K562 (cell line): ENCODE data around the gene PLPPR2. TPM values are rescaled to one million over a fixed set of nuclear protein-coding genes. Genes with fewer than 3 reads are reported as not detected.

Experiments
- ATF7 ChIP-seq: fragments of 450-650 bp; IDR thresholded peaks from 2 replicates; pipeline ENCODE4 v1.7.1; 2014; ENCODE audit warnings: mild to moderate bottlenecking, moderate library complexity
- CEBPB ChIP-seq: fragments of 450-650 bp; IDR thresholded peaks from 2 replicates; pipeline ENCODE4 v1.6.1; 2016; ENCODE audit warnings: missing genetic modification characterization, missing compliant biosample characterization
- CREM ChIP-seq: IDR thresholded peaks from 2 replicates; pipeline ENCODE4 v1.6.1; 2014; ENCODE audit warnings: antibody characterized with exemption, low read depth
- EP300 ChIP-seq: IDR thresholded peaks from 2 replicates; pipeline ENCODE4 v1.6.1; 2012; ENCODE audit warnings: low read length, improper control_type of control experiment
- GABPA ChIP-seq: fragments of 200-800 bp; sonication (Bioruptor generic); conservative IDR thresholded peaks from 2 replicates; pipeline ENCODE4 v1.6.1; 2016; ENCODE audit warnings: low read depth, missing genetic modification characterization, missing compliant biosample characterization
- LEF1 ChIP-seq: fragments of 450-650 bp; IDR thresholded peaks from 2 replicates; pipeline ENCODE4 v1.6.1; 2016; ENCODE audit warnings: mild to moderate bottlenecking
- MTF1 ChIP-seq: fragments of 250-450 bp; sonication (Bioruptor Pico); IDR thresholded peaks from 2 replicates; pipeline ENCODE4 v1.9.0; 2021; ENCODE audit warnings: moderate library complexity, mild to moderate bottlenecking, inconsistent platforms, borderline replicate concordance
- NCOA1 ChIP-seq: fragments of 450-650 bp; IDR thresholded peaks from 2 replicates; pipeline ENCODE4 v1.6.1; 2016; ENCODE audit warnings: low read depth
- NFATC3 ChIP-seq: fragments of 450-650 bp; IDR thresholded peaks from 2 replicates; pipeline ENCODE4 v1.6.1; 2017; ENCODE audit warnings: mild to moderate bottlenecking
- NR2C1 ChIP-seq, 2 experiments: fragments of 450-650 bp; IDR thresholded peaks; 2 replicates each; pipeline ENCODE4 v1.6.1; 2017; ENCODE audit warnings: mild to moderate bottlenecking in 2 of 2, antibody characterized with exemption in 1 of 2, inconsistent platforms in 1 of 2, missing compliant biosample characterization in 1 of 2, missing genetic modification characterization in 1 of 2
- PHTF2 ChIP-seq: fragments of 250-450 bp; sonication (Bioruptor Pico); IDR thresholded peaks from 2 replicates; pipeline ENCODE4 v1.5.0; 2021; ENCODE audit warnings: mild to moderate bottlenecking
- RBFOX2 ChIP-seq: fragments of 200-400 bp; formaldehyde crosslinking; IDR thresholded peaks from 2 replicates; pipeline ENCODE4 v1.6.1; 2017; ENCODE audit warnings: low read depth, mild to moderate bottlenecking, low read length, moderate library complexity
- RCOR1 ChIP-seq, 2 experiments: IDR thresholded peaks; 2 replicates each; pipeline ENCODE4 v1.6.1; 2012; ENCODE audit warnings: low read depth in 2 of 2, low read length in 2 of 2, borderline replicate concordance in 1 of 2, improper control_type of control experiment in 1 of 2
- SOX6 ChIP-seq: fragments of 450-650 bp; IDR thresholded peaks from 2 replicates; pipeline ENCODE4 v1.6.1; 2014; ENCODE audit warnings: mild to moderate bottlenecking
- STAG1 ChIP-seq: sonication (generic); formaldehyde crosslinking; IDR thresholded peaks from 2 replicates; pipeline ENCODE4 v1.5.0; 2020; ENCODE audit warnings: missing genetic modification reagents, borderline replicate concordance
- THRA ChIP-seq: fragments of 450-650 bp; IDR thresholded peaks from 2 replicates; pipeline ENCODE4 v1.6.1; 2017; ENCODE audit warnings: mild to moderate bottlenecking, moderate library complexity
- ZNF232 ChIP-seq: sonication (generic); formaldehyde crosslinking; IDR thresholded peaks from 2 replicates; pipeline ENCODE4 v1.8.0; 2022; ENCODE audit warnings: mild to moderate bottlenecking, missing genetic modification reagents
- ZNF551 ChIP-seq: fragments of 250-450 bp; sonication (Bioruptor Pico); IDR thresholded peaks from 2 replicates; pipeline ENCODE4 v1.5.0; 2021; ENCODE audit warnings: mild to moderate bottlenecking, moderate library complexity
- polyA plus RNA-seq, 8 experiments: library from polyadenylated mRNA; depleted of rRNA in 4 of 8; stranded (reverse) in 5 of 8; unstranded in 3 of 8; fragments of >200 nt; fragmentation: Nextera tagmentation in 2 of 8; fragmentation: Illumina TruSeq in 1 of 8; extraction: Ambion mirVana in 2 of 8; extraction: Trizol in 1 of 8; gene quantifications; 2 replicates each; pipeline versions ENCODE4 v1.2.1 to v1.2.3, GENCODE V29; 2011 to 2014; ENCODE audit warnings: inconsistent platforms in 1 of 8, missing spikeins in 1 of 8
- total RNA-seq, 7 experiments: library from RNA; depleted of rRNA in 6 of 7; stranded (reverse); fragments of >200 nt in 6 of 7; fragmentation: Illumina TruSeq in 2 of 7; extraction: Trizol in 2 of 7; gene quantifications; 2 replicates each; pipeline versions ENCODE4 v1.2.1 to v1.2.3, GENCODE V29; 2011 to 2021; ENCODE audit warnings: low replicate concordance in 1 of 7
- TF ChIP-seq, protein P1 (sequence below), 3 experiments: fragments of 200-800 bp in 1 of 3; sonication (Bioruptor generic) in 1 of 3; sonication (generic) in 1 of 3; formaldehyde crosslinking in 1 of 3; IDR thresholded peaks; 2 replicates each; pipeline versions ENCODE4 v1.6.1 to v1.8.0; 2016 to 2022; ENCODE audit warnings: mild to moderate bottlenecking in 2 of 3, missing compliant biosample characterization in 2 of 3, missing genetic modification characterization in 2 of 3, missing genetic modification reagents in 1 of 3
- TF ChIP-seq, protein P2 (sequence below): sonication (generic); IDR thresholded peaks from 2 replicates; pipeline ENCODE4 v1.6.1; 2016
- TF ChIP-seq, protein P3 (sequence below), 2 experiments: fragments of 450-650 bp in 1 of 2; IDR thresholded peaks; 2 replicates each; pipeline ENCODE4 v1.6.1; 2011 to 2017; ENCODE audit warnings: low read depth in 2 of 2, antibody characterized with exemption in 1 of 2, borderline replicate concordance in 1 of 2, low read length in 1 of 2, mild to moderate bottlenecking in 1 of 2, mixed read lengths in 1 of 2; ENCODE audit not compliant: control insufficient read depth in 1 of 2

PLPPR2 gene
- total and polyA plus RNA-seq, 9 of the 15 experiments (the other 6 are each of a cell fraction or from before 2014, with no cell fraction given): 0.49 to 15.9 (median 3.4) TPM

DNA sequence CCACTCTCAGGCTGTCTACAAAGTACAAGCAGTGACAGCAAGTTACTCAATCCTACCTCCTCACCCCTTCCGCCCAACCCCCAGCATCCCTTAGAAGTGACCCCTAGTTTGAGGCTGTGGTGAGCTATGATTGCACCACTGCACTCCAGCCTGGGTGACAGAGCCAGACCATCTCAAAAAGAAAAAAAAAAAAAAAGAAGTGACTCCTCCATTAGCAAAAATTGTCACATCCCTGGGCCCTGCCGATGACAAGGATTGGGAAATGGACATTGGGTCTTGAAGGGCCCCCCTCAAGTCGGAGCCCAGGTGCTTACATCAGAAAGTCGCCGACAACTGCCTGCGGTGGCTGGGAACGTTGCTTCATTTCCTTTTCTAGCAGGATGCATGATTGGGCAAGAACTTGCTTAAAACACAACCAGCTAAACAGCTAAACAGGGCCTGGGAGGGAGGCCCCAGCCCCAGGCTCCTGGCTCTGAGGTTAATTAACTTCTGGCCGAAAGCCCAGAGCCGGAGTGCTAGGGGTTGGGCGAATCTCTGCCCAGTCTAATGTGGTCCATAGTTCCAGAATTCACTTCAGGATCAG, 31.1 kb upstream of the PLPPR2 start (continued):
- TF ChIP-seq LEF1 (peak; percentile 72; the same call in 1 of the 2 replicates), NR2C1 (IDR thresholded peaks at IDR 0.05) (no peak), NR2C1 (tag; IDR thresholded peaks at IDR 0.05) (0 out of 2 replicates have a peak, but pooled peaks have one; percentile 21), ATF7 (peak; percentile 56), RCOR1 (IDR thresholded peaks at IDR 0.05; ENCODE audit: borderline replicate concordance in 1 of 2, low read depth in 2 of 2, low read length in 2 of 2) (peak in 1 of 2 experiments; percentile 54; a peak in 2 of 4 replicates), SOX6 (peak; percentile 34; the same call in 1 of the 2 replicates), EP300 (peak; percentile 59), RBFOX2 (0 out of 2 replicates have a peak, but pooled peaks have one; percentile 26), CREM (peak; percentile 49; the same call in 1 of the 2 replicates), CEBPB (tag) (peak; percentile 99), MTF1 (CRISPR knock-in tag) (no peak), NCOA1 (0 out of 2 replicates have a peak, but pooled peaks have one; percentile 37), ZNF232 (CRISPR knock-in tag) (no peak), ZNF551 (CRISPR knock-in tag) (no peak), STAG1 (CRISPR knock-in tag) (no peak), PHTF2 (no peak), GABPA (tag) (peak; percentile 76), NFATC3 (no peak), THRA (no peak)
- TF ChIP-seq, protein P1, sequence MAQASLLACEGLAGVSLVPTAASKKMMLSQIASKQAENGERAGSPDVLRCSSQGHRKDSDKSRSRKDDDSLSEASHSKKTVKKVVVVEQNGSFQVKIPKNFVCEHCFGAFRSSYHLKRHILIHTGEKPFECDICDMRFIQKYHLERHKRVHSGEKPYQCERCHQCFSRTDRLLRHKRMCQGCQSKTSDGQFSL (CRISPR knock-in tag; IDR thresholded peaks at IDR 0.05): 0 out of 2 replicates have a peak, but pooled peaks have one; percentile 39
- TF ChIP-seq, protein P1 (tag; IDR thresholded peaks at IDR 0.05): no peak
- TF ChIP-seq, protein P2, sequence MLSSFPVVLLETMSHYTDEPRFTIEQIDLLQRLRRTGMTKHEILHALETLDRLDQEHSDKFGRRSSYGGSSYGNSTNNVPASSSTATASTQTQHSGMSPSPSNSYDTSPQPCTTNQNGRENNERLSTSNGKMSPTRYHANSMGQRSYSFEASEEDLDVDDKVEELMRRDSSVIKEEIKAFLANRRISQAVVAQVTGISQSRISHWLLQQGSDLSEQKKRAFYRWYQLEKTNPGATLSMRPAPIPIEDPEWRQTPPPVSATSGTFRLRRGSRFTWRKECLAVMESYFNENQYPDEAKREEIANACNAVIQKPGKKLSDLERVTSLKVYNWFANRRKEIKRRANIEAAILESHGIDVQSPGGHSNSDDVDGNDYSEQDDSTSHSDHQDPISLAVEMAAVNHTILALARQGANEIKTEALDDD: peak; percentile 99
- TF ChIP-seq, protein P3, sequence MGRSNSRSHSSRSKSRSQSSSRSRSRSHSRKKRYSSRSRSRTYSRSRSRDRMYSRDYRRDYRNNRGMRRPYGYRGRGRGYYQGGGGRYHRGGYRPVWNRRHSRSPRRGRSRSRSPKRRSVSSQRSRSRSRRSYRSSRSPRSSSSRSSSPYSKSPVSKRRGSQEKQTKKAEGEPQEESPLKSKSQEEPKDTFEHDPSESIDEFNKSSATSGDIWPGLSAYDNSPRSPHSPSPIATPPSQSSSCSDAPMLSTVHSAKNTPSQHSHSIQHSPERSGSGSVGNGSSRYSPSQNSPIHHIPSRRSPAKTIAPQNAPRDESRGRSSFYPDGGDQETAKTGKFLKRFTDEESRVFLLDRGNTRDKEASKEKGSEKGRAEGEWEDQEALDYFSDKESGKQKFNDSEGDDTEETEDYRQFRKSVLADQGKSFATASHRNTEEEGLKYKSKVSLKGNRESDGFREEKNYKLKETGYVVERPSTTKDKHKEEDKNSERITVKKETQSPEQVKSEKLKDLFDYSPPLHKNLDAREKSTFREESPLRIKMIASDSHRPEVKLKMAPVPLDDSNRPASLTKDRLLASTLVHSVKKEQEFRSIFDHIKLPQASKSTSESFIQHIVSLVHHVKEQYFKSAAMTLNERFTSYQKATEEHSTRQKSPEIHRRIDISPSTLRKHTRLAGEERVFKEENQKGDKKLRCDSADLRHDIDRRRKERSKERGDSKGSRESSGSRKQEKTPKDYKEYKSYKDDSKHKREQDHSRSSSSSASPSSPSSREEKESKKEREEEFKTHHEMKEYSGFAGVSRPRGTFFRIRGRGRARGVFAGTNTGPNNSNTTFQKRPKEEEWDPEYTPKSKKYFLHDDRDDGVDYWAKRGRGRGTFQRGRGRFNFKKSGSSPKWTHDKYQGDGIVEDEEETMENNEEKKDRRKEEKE (IDR thresholded peaks at IDR 0.05; ENCODE audit: borderline replicate concordance in 1 of 2, control insufficient read depth in 1 of 2, low read depth in 2 of 2, low read length in 1 of 2): no peak
